Measurements from ENCODE around the gene MEGF6.
A peak's percentile ranks its signal among the peaks of the same experiment; 100 is the strongest.

The MEGF6 gene

GRCh38 chr1:3488432-3488831, 122.9 kb downstream of the MEGF6 start:
- no peak for DNase-seq (ENCODE audit: low read depth in 3 of 3)

- DNase-seq (ENCODE audit: low read depth in 3 of 3): no peak
Observed at GRCh38 chr1:3485016-3485415, 126.3 kb downstream of the MEGF6 start.

- DNase-seq (ENCODE audit: low read depth in 3 of 3): peak in 2 of 3 experiments; percentile 9 to 20
Observed at GRCh38 chr1:3483801-3484444, 127.4 kb downstream of the MEGF6 start.

GRCh38 chr1:3483380-3483779, 127.9 kb downstream of the MEGF6 start:
- DNase-seq (ENCODE audit: low read depth in 3 of 3): no peak

GRCh38 chr1:3482378-3482849, 128.9 kb downstream of the MEGF6 start:
- DNase-seq (ENCODE audit: low read depth in 3 of 3): no peak

GRCh38 chr1:3481836-3482375, 129.4 kb downstream of the MEGF6 start:
- DNase-seq (ENCODE audit: low read depth in 3 of 3): no peak

- no peak for DNase-seq (ENCODE audit: low read depth in 3 of 3)
Observed at GRCh38 chr1:3481046-3481445, 130.3 kb downstream of the MEGF6 start.

- DNase-seq (ENCODE audit: low read depth in 3 of 3): no peak
Observed at GRCh38 chr1:3480369-3480719, 131.0 kb downstream of the MEGF6 start.

GRCh38 chr1:3479511-3480368, 131.6 kb downstream of the MEGF6 start:
- DNase-seq (ENCODE audit: low read depth in 3 of 3): no peak

GRCh38 chr1:3478187-3478586, 133.1 kb downstream of the MEGF6 start:
- DNase-seq (ENCODE audit: low read depth in 3 of 3): no peak

- DNase-seq (ENCODE audit: low read depth in 3 of 3): no peak
Observed at GRCh38 chr1:3477241-3477995, 133.9 kb downstream of the MEGF6 start.

GRCh38 chr1:3476666-3477065, 134.6 kb downstream of the MEGF6 start:
- DNase-seq (ENCODE audit: low read depth in 3 of 3): no peak

- DNase-seq (ENCODE audit: low read depth in 3 of 3): no peak
Observed at GRCh38 chr1:3475839-3476573, 135.3 kb downstream of the MEGF6 start.

GRCh38 chr1:3474421-3474820, 136.9 kb downstream of the MEGF6 start:
- no peak for DNase-seq (ENCODE audit: low read depth in 3 of 3)

GRCh38 chr1:3474016-3474415, 137.3 kb downstream of the MEGF6 start:
- no peak for DNase-seq (ENCODE audit: low read depth in 3 of 3)

- DNase-seq (ENCODE audit: low read depth in 3 of 3): no peak
Observed at GRCh38 chr1:3473381-3473844, 137.9 kb downstream of the MEGF6 start.

GRCh38 chr1:3472906-3473305, 138.4 kb downstream of the MEGF6 start:
- no peak for DNase-seq (ENCODE audit: low read depth in 3 of 3)

- DNase-seq (ENCODE audit: low read depth in 3 of 3): no peak
Observed at GRCh38 chr1:3472088-3472850, 139.0 kb downstream of the MEGF6 start.

GRCh38 chr1:3471356-3472087, 139.8 kb downstream of the MEGF6 start:
- no peak for DNase-seq (ENCODE audit: low read depth in 3 of 3)

All from stimulated activated CD4-positive, alpha-beta T cell treated with anti-CD3 and anti-CD28 coated beads, TNF-alpha, amount 100 ng/mL, for 4 hours (primary cell).